Lung microvascular endothelial cell (primary cell): ENCODE measurements around the gene CERS6. TPM values are rescaled to one million over a fixed set of nuclear protein-coding genes. Genes with fewer than 3 reads are reported as not detected.

Experiments
- DNase-seq, 2 donors: peaks; one replicate each; pipeline versions ENCODE4 v3.0.0 to v3.0.0-alpha.2; 2010; ENCODE audit warnings: low read depth in 2 of 2
- total RNA-seq: library from RNA; depleted of rRNA; stranded (reverse); fragments of >200 nt; gene quantifications from 2 replicates; pipeline ENCODE4 v1.2.1, GENCODE V29; 2014

Gene CERS6
- total RNA-seq, 1 donor from 2014 or later: 44.6 TPM

DNA sequence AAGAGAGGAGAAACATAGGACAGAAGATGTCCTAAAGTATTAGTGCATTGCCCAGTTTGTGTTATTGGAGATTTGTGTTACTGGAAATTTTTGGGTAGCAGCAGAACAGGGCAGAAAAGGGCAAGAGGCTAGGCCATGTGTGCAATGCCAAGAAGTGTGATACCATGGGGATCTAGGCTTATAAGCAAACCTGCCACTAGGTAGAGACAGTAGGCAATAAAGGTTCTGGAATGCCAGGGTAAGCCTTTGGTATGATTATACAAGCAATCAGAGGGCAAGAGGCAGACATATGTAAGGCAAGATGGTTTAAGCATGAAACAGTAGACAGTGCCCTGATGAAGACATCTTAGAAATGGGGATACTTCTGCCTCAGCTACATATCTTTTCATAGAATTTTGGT lies 12.3 kb upstream of the CERS6 start:
- no peak for DNase-seq

DNA sequence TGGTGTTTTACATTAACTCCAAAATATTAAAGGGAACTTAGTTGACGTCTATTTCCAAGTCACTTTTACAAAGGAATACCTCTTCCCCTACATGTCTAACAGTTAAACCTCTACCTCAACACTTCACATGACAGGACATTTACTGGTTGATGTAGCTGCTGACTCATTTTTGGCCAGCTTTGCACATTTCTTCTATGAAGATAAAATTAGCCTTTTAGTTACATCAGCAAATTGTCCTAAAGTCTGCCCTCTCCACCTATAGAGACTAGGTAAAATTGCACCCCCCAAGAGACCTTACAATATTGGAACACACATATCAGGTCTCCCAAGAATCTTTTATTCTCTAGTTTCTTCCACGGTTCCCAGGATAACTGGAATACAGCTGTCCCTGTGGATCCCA lies 10.1 kb upstream of the CERS6 start:
- no peak for DNase-seq

DNA sequence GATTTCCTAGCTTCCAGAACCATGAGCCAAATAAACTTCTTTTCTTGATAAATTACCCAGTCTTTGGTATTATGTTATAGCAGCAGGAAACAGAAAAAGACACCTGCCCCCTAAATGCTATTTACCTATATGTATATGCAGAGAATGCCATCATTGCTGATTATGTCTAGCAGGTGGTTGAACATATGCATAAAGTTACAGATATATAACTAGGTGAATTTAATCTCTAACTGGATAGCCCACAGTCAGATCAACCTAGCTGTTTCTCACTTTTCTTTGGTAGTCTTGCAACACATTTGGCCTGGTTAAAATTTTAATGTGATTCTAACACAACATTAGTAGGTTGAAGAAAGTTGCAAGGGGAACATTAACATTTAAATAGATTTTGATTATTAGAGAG lies 7.1 kb upstream of the CERS6 start:
- no peak for DNase-seq

DNA sequence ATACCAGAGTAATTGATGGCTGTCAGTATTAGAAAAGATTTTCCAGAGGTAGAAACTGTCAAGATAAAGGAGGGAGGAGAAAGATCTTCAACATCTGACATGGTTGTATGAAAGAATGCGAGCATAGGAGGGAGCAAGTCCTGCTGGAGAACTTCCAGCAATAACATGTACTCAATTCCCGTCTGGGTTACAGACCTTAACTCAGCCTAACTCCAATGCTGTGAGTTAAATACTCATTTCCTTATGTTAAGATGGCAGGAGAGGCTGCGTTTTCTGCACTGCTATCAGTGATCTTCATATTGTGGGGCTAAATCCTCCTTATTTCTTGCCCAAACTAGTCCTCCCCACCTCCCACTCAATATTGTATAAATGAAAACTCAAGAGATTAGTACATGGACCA lies 6.7 kb upstream of the CERS6 start:
- DNase-seq: peak in 1 of 2 donors; percentile 19

- no peak for DNase-seq
Measured at GRCh38 chr2:168450171-168450570, 5.9 kb upstream of the CERS6 start.

GRCh38 chr2:168450732-168451131 lies 5.3 kb upstream of the CERS6 start:
- no peak for DNase-seq

DNA sequence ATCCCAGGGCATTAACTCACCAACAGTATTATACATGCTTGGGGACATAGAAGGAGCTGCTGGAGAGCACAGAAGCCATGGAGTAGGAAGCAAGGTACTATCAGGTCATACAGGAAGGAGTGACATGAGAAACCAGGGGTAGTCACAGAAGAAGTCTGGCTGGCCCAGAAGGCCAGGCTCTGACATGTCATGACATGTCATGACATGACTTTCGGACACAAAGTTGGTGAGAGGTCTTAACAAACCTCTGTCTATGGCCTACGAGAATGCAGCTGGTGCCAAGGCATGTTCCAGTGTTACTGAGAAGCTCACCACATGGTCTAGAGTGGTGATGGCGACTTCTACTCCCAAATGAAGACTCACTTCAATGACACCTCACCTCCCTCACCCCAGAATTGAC lies 3.3 kb upstream of the CERS6 start:
- DNase-seq: no peak

- no peak for DNase-seq
Measured at GRCh38 chr2:168453404-168453803, 2.7 kb upstream of the CERS6 start.

DNA sequence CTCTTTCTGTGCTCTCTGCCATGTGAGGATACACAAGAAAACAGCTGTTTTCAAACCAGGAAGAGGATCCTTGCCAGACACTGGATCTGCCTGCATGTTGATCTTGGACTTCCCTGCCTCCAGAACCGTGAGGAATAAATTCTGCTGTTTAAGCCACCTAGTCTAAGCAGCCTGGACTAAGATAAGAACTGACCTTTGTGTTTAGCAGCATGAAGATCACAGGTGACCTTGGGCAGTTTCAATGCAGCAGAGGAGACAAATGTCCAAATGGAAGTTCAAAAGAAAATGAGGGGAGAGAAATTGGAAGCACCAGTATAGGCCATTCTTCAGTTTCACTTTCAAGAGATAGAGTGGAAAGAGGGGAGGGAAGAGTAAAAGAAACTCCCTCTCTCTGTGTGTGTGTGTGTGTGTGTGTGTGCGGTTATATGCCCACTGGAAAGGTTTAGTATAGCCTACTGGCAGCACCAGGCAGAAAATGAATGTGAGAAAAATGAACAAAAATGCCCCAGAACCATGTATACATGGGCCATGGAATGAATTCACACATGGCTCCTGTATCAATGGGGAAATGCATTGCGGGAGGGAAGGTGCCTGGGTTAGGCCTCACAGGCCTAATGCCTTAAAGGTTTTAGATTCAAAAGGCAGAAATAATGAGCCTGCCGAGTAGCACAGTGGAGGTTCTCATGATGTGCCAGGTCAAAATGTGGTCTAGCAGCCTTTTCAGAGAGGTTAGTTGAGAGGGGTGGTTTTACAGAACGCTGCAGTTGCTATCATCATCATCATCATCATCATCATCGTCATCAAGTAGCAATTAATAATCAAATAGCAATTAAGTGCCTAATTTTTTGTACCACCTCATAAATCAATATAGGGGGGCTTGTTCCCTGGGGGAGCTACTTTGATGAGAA lies 1.1 kb upstream of the CERS6 start:
- DNase-seq: no peak

GRCh38 chr2:168456521-168457189 lies 583 bp downstream of the CERS6 start:
- DNase-seq: peak; percentile 6 to 55

GRCh38 chr2:168457190-168457895 lies 1.3 kb downstream of the CERS6 start:
- DNase-seq: peak in 1 of 2 donors; percentile 19

- DNase-seq: no peak
Measured at GRCh38 chr2:168458139-168458538, 2.1 kb downstream of the CERS6 start.

DNA sequence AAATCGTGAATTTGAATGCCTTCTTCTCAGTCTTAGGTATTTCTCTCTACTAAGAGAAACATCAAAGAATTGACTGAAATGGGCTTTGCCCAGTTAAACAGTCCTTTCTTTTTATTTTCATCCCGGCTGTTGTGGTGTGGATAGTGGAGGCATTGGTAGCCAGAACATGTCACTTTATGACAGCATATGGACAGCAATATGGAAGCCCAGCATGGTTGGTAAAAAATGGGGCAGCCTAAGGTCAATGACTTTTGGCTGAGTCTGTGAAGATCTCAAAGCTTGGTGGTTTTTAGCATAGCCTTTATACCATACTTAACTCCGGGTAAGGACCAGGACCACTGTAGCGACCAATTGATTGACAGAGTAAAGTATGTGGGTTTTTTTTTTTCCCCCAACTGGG lies 3.2 kb downstream of the CERS6 start:
- DNase-seq: no peak

GRCh38 chr2:168460571-168460970 lies 4.5 kb downstream of the CERS6 start:
- no peak for DNase-seq

DNA sequence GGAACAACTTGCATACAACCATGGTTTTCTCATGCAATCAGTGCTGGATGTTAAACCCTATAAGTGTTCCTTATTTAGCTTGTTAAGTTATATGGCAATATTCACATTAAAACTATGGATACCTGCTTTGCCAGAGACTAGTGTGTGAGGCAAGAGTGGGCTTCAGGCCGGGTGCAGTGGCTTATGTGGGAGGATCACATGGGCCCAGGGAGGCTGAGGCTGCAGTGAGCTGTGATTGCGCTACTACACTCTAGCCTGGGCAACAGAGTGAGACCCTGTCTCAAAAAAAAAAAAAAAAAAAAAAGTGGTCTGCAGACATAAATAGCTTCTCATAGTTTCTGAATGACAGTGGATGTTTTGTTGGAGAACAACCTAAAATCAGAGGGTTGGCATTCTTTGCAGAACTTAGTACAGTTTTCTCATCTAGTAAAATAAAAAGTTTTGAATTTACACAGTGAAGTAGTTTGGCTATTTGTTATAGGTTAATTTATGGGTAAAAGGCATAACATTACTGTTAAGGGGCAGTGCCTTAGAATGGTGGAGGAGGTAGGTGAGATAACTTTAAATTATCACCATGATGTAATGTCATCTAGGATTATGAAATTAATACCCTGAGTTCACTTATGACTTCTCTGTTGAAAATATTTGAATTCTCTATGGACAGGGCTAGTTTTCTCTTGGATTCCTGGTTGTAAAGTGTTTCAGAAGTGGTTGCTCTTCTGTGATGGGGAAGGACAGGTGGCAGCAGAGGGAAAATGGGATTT lies 5.3 kb downstream of the CERS6 start:
- DNase-seq: no peak

- no peak for DNase-seq
Measured at GRCh38 chr2:168461942-168462331, 5.9 kb downstream of the CERS6 start.

GRCh38 chr2:168462543-168463045 lies 6.5 kb downstream of the CERS6 start:
- DNase-seq: no peak

- no peak for DNase-seq
Measured at GRCh38 chr2:168465594-168465993, 9.5 kb downstream of the CERS6 start.

DNA sequence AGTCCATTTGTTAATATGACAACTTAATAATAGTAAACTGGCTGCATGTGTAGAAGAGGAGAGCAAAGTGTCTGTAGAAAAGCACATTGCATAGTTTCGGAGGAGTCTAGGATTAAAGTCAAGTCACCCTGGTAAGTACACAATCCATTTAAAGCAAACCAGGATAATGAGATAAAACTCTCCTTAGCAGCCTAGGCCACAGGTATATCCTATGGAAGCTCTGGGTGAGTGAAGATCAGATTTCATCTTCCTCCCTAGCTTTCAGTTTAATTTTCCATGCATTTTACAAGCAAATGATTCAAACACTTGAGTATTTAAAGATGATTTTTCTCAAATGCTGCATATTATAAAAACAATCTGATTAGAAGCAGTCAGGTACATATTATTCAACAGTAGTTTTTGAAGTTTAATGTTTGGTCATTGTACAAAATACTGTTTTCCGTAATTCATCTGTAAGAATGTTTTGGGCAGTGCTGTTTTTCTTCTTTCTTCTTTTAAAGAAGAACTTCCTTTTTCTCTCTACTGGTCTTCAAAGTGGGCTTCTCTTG lies 10.2 kb downstream of the CERS6 start:
- no peak for DNase-seq

GRCh38 chr2:168466834-168467565 lies 10.9 kb downstream of the CERS6 start:
- DNase-seq: no peak
